ENCODE measurements around the gene C1QTNF8.

The C1QTNF8 gene

DNA sequence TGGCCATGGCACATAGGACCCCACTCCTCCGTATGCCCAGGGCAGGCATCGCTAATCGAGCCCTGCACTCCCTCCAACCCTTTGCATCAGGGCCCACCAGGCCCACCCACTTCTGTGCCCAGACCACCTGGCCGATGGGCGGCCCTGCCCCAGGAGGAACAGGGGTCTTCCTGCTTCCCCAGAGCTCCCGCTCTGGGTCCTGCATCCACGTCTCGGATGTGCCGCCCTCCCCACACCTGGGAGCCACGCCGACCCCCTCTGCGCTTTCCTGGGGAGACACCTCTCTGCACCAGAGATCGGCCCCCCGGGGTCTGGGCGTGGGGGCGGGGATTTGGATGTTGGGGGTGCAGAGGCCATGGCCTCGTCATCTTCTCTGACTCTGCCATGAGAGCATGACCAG, 44.6 kb downstream of the C1QTNF8 start:
- no peak overlapping the region for H3K27ac ChIP-seq
- no peak for TF ChIP-seq CTCF (conservative IDR thresholded peaks at IDR 0.05)

GRCh38 chr16:1050921-1051320, 45.1 kb downstream of the C1QTNF8 start:
- no peak overlapping the region for H3K27ac ChIP-seq
- TF ChIP-seq CTCF (conservative IDR thresholded peaks at IDR 0.05), result no peak

DNA sequence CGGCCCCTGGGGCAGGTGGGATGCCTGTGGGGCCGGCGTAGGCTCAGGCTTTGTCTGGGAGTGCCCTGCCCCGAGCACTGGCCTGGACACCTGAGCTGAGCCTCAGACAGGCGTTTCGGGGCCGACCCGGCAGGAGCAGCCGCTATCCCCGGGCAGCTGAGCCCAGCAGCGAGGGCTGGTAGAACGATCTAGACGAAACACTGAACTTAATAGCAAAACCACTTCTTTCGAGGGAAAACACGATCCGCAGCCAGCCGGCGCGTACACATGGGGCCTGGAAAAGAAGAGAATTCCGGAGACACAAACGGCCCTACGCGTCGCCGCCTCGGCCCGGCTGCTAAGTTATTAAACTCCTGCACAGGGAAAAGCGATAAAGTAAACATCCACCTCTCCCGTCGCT, 45.5 kb downstream of the C1QTNF8 start:
- no peak for TF ChIP-seq CTCF (conservative IDR thresholded peaks at IDR 0.05)
- no peak overlapping the region for H3K27ac ChIP-seq

- no peak overlapping the region for H3K27ac ChIP-seq
- no peak for TF ChIP-seq CTCF (conservative IDR thresholded peaks at IDR 0.05)
Observed at GRCh38 chr16:1049976-1050247, 46.1 kb downstream of the C1QTNF8 start.

DNA sequence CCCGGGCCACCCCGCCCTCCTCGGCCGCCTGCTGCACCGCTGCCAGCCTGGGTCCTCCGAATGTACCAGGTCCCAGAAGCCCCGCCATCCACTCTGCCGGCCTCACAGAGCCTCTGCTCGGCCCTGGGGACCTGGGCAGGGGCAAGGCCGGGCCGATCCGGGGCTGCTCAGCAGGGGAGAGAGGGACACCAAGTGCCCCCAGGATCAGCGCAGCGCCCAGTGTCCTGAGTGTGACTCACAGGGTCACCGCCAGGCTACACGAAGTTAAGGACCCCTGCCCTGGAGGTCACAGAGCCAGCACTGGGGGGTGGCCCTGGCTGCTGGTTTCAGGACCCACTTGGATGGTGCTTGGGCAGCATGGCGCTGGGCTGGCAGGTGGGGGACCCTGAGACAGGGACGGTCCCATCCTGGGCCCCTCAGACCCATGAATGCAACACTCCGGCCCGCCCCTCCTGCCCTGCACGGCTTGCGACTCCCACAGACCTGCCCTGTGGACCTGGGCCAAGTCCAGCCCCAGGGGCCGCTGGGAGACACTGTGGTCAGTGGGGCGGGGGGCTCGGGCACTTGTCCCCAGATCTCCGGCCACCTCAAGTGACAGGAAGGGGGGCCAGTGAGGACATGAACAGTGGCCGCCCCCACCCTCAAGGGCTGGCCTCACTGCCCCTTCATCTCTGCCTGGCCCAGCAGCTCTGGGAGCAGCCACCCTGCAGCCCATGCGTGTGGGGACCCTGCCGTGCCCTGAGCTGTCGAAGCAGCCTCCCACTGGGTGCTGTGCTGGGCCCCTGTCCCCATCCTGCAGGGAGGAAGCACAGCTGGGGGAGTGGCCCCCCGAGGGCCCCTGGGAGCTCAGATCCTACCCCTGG, 46.7 kb downstream of the C1QTNF8 start:
- no peak overlapping the region for H3K27ac ChIP-seq
- no peak for TF ChIP-seq CTCF (conservative IDR thresholded peaks at IDR 0.05)

DNA sequence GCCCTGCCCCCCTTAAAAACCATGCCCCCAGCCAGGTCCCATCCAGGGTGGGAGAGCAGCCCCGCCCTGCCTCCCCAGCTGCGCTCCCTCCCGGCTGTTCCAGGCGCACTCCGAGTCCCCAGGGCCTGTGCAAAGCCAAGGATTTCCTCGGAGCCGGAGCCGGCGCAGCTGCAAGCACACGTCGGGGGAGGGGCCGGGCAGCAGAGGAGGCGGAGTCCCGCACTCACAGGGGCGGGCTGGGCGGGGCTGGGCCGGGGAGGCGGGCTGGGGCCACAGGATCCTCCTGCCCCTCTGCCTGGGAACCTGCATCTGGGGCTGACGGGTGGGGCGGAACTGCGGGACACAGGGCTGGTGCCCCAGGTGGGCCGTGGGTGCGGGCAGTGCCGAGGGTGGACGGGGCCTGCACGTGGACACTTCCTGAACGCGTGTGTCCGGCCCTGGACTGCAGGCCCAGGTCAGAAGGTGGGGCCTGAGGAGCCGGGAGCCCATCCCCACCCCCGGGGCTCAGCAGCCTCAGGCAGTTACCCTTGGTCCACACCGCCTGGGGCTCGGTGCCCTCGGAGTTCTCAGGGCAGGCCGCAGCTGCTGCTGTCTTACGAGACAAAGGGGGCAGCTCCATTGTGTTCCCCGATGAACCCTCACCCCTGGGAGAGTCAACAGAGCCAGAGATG, 47.5 kb downstream of the C1QTNF8 start:
- H3K27ac ChIP-seq, result no peak overlapping the region
- no peak for TF ChIP-seq CTCF (conservative IDR thresholded peaks at IDR 0.05)

DNA sequence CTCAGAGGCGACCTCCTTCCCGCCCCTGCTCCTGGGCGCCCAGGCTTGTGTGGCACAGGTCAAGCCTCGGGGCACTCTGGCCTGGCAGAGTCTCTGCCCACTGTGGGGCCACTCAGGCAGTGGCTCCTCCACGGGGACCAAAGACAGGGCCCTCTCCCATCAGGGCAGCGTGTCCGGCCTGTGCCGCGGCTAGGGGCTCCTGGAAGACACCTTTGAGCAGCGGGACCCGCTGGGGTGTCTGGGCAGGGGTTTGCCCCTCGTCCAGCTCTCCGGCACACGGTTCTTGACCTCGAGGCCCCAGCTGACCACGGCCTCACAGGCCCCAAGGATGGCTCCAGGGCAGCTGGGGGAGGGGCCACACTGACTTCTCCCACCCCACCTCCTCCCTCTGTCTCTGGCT, 48.2 kb downstream of the C1QTNF8 start:
- no peak for TF ChIP-seq CTCF (conservative IDR thresholded peaks at IDR 0.05)
- no peak overlapping the region for H3K27ac ChIP-seq

Data from VCaP (cell line).